T-helper 1 cell treated with Interleukin-12 subunit alpha and Interleukin-12 subunit beta and Interleukin-4 antibody, amounts not matched to agents 30 μg/mL and 1 μg/mL, for 36 hours (primary cell): Measurements from ENCODE around the gene SAV1.
"Not testable (repeated sequence)": the region's sequence is repeated elsewhere in the genome, so short reads cannot be mapped to it uniquely, and the experiment has no call there.

Experiments
- H3K27ac Mint-ChIP-seq: one replicate; pipeline ENCODE4 v1.8.0; 2021; ENCODE audit warnings: mild to moderate bottlenecking, mixed read lengths
- H3K27me3 Mint-ChIP-seq: one replicate; pipeline ENCODE4 v1.8.0; 2021; ENCODE audit warnings: low read depth, mixed read lengths
- H3K36me3 Mint-ChIP-seq: one replicate; pipeline ENCODE4 v1.8.0; 2021; ENCODE audit warnings: low read depth, mixed read lengths
- H3K4me1 Mint-ChIP-seq: one replicate; pipeline ENCODE4 v1.8.0; 2021; ENCODE audit warnings: low read depth, mixed read lengths
- H3K4me3 Mint-ChIP-seq: one replicate; pipeline ENCODE4 v1.8.0; 2021; ENCODE audit warnings: mild to moderate bottlenecking, moderate library complexity, mixed read lengths
- H3K9me3 Mint-ChIP-seq: one replicate; pipeline ENCODE4 v1.8.0; 2021; ENCODE audit warnings: mixed read lengths

SAV1 gene

GRCh38 chr14:50670866-50671256 lies 2.8 kb upstream of the SAV1 start:
- Mint-ChIP-seq H3K9me3 (no peaks in the 10 kb centered on the region), H3K4me1 (peaks cover 13% of the 10 kb centered on the region), H3K27ac (no peak overlapping the region), H3K4me3 (no peak overlapping the region), H3K36me3 (no peaks in the 10 kb centered on the region), H3K27me3 (peaks cover 3% of the 10 kb centered on the region)

GRCh38 chr14:50670196-50670865 lies 2.2 kb upstream of the SAV1 start:
- peaks cover 13% of the 10 kb centered on the region for H3K4me1 Mint-ChIP-seq
- peaks cover 3% of the 10 kb centered on the region for H3K27me3 Mint-ChIP-seq
- H3K36me3 Mint-ChIP-seq, result no peaks in the 10 kb centered on the region
- H3K27ac Mint-ChIP-seq, result no peak overlapping the region
- H3K9me3 Mint-ChIP-seq, result no peaks in the 10 kb centered on the region
- no peak overlapping the region for H3K4me3 Mint-ChIP-seq

DNA sequence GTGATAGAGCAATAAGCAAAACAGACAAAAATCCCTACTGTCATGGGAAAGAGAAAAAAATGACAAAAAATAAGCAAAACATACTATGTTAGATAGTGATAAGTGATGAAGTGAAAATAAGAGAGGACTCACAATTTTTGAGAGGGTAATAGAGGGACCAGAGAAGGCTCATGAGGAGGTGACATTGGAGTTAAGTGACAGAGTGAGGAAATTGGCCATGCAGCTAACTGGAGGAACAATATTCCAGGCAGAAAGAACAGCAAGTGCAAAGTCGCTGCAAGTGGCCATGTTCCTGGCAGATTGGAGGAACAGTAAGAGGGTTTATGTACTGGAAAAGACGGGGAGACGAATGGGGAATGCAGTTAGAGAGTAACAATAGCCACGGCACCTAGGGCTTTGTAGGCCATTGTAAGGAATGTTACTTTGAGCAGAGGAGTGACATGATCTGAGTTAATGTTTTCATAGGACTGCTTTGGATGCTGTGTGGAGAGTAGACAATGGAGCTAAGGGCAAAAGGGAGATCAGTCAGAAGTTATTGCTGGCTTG lies 1.4 kb upstream of the SAV1 start:
- Mint-ChIP-seq H3K36me3 (peaks cover 2% of the 10 kb centered on the region), H3K27me3 (peaks cover 3% of the 10 kb centered on the region), H3K27ac (no peak overlapping the region), H3K4me3 (no peak overlapping the region), H3K9me3 (no peaks in the 10 kb centered on the region), H3K4me1 (peaks cover 13% of the 10 kb centered on the region)

- H3K9me3 Mint-ChIP-seq, result no peaks in the 10 kb centered on the region
- peaks cover 3% of the 10 kb centered on the region for H3K36me3 Mint-ChIP-seq
- H3K27ac Mint-ChIP-seq, result no peak overlapping the region
- no peak overlapping the region for H3K4me3 Mint-ChIP-seq
- peaks cover 3% of the 10 kb centered on the region for H3K27me3 Mint-ChIP-seq
- peaks cover 13% of the 10 kb centered on the region for H3K4me1 Mint-ChIP-seq
Measured at GRCh38 chr14:50668826-50669143, 679 bp upstream of the SAV1 start.

GRCh38 chr14:50667684-50667995 lies 466 bp downstream of the SAV1 start:
- Mint-ChIP-seq H3K27ac (peak overlapping the region; percentile 17), H3K36me3 (peaks cover 3% of the 10 kb centered on the region), H3K4me1 (peaks cover 13% of the 10 kb centered on the region), H3K4me3 (no peak overlapping the region), H3K9me3 (no peaks in the 10 kb centered on the region), H3K27me3 (peaks cover 3% of the 10 kb centered on the region)

DNA sequence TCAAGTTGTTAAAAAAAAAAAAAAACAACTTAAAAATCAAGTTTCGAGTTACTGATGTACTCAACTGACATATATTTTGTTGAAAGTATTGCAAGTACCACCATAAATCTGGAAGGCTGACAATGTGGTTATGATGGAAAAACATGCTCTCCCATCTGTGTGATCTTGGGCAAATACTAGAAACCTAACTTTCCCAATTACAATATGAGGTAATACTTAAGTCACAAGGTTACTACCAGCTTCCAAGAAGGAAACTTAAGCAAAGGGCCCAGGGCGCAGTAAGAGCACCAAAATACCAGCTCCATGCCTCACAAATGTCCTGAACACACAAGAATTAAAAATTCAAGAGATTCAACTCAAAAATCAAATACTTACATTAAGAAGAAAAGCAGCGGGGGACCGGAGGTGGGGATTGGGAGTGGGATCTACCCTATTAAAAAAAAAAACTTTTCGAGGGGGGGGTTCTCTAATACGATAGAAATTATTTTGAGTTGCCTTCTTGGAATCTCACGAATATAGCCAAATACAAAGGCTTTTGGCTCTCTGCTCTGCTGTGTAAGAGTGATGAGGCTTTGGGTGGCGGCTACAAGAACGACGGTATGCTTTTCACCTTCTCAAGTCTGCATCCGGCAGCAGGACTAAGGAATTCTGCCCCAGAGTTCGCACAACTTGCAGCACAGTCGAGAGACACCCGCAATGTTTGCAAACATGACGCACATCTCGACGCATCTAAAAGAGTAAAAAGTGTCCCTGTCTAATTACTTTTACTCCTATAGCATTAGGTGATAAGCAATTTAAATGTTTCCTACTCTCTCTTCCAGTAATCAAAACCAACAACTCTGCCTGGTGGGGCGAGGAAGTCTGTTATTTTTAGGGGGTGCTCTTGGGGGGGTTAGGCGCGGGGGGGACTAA lies 1.1 kb downstream of the SAV1 start:
- H3K9me3 Mint-ChIP-seq, result no peaks in the 10 kb centered on the region
- H3K36me3 Mint-ChIP-seq, result peaks cover 3% of the 10 kb centered on the region
- H3K27me3 Mint-ChIP-seq, result peaks cover 3% of the 10 kb centered on the region
- peak overlapping the region; percentile 27 for H3K27ac Mint-ChIP-seq
- H3K4me3 Mint-ChIP-seq, result no peak overlapping the region
- peaks cover 13% of the 10 kb centered on the region for H3K4me1 Mint-ChIP-seq

DNA sequence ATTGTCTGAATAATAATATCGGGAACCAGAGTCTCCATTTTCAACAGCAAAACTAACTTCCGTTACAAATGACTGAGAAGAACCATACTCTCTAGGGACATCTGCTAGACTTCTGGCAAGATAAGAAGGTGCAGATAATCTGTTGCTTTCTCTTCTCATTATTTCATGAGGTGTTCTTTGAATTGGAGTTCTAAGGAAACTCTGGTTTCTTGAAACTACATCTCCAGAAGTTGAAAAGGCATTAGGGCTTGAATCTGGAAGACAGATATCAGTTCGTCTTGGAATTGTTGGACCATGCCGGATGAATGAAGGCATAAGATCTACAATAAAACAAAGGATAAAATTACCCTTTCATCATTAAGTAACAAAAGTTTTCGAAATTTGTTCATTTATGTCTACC lies 2.8 kb downstream of the SAV1 start:
- not testable (repeated sequence) for H3K27me3 Mint-ChIP-seq, H3K27ac Mint-ChIP-seq, H3K9me3 Mint-ChIP-seq, H3K4me3 Mint-ChIP-seq, H3K36me3 Mint-ChIP-seq
- peaks cover 13% of the 10 kb centered on the region for H3K4me1 Mint-ChIP-seq

DNA sequence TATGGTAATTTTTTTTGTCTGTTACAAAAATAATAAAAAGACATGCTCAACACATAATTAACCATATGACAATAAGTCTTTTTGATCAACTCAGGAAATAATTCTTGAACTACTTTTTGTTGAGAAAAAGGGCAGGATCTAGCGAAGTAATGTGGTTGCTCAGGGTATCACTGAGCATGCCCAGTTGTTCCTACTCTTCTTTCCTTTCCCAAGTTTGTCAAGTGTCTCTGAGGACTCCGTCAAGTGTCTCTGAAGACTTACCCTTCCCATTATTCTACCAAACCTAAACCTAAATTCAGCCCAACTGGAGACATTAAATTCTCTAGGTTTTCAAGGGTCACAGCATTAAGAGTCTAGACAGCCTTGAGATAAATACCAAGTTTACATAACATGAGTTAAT lies 3.5 kb downstream of the SAV1 start:
- H3K4me1 Mint-ChIP-seq, result peaks cover 13% of the 10 kb centered on the region
- not testable (repeated sequence) for H3K4me3 Mint-ChIP-seq, H3K9me3 Mint-ChIP-seq, H3K27ac Mint-ChIP-seq, H3K36me3 Mint-ChIP-seq, H3K27me3 Mint-ChIP-seq

DNA sequence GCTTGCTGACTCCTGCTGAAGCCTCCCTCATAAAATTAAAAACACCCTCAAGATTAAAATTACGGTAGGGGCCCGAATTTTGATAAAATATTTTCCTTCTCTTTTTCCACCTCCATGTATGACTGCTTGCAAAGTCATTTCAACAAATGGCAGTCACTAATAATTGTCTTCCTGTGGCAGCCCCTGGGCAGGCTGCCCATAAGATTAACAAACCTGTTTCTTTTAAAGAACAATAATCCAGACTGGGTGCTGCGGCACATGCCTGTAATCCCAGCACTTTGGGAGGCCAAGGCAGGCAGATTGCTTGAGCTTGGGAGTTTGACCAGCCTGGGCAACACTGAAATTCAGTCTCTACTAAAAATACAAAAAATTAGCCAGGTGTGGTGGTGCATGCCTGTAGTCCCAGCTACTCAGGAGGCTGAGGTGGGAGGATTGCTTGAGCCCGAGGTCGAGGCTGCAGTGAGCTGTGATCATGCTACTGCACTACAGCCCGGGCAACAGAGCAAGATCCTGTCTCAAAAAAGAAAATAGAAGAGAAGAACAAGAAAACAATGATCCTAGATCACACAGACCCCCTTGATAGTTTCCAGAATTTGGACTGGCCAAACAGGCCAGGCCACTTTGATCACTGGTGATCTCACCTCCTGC lies 8.7 kb downstream of the SAV1 start:
- no peak overlapping the region for H3K4me3 Mint-ChIP-seq
- no peak overlapping the region for H3K27ac Mint-ChIP-seq
- H3K36me3 Mint-ChIP-seq, result peaks cover 3% of the 10 kb centered on the region
- no peaks in the 10 kb centered on the region for H3K9me3 Mint-ChIP-seq
- no peaks in the 10 kb centered on the region for H3K27me3 Mint-ChIP-seq
- H3K4me1 Mint-ChIP-seq, result no peaks in the 10 kb centered on the region

- Mint-ChIP-seq H3K4me3 (no peak overlapping the region), H3K9me3 (no peaks in the 10 kb centered on the region), H3K4me1 (no peaks in the 10 kb centered on the region), H3K36me3 (peaks cover 3% of the 10 kb centered on the region), H3K27ac (no peak overlapping the region), H3K27me3 (no peaks in the 10 kb centered on the region)
Measured at GRCh38 chr14:50658203-50658602, 9.9 kb downstream of the SAV1 start.

DNA sequence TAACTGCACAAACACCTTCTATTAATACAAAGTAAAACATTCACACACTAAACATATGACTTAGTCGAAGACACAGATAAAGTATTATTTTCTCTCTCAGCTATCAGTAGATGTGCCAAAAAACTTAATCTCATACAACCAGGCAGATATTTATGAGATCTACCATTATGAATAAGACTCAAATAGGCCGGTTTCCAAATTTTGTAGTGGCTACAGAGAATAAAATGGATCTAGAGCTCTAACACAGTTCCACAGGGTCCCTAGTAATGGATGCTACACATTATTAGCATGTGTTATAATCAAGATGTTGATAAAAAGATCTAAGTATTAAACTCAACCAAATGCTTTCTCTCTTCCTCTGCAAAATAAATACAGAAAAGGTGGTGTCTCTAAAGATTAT lies 10.4 kb downstream of the SAV1 start:
- no peak overlapping the region for H3K27ac Mint-ChIP-seq
- no peaks in the 10 kb centered on the region for H3K27me3 Mint-ChIP-seq
- peaks cover 3% of the 10 kb centered on the region for H3K36me3 Mint-ChIP-seq
- H3K4me1 Mint-ChIP-seq, result no peaks in the 10 kb centered on the region
- no peaks in the 10 kb centered on the region for H3K9me3 Mint-ChIP-seq
- no peak overlapping the region for H3K4me3 Mint-ChIP-seq

DNA sequence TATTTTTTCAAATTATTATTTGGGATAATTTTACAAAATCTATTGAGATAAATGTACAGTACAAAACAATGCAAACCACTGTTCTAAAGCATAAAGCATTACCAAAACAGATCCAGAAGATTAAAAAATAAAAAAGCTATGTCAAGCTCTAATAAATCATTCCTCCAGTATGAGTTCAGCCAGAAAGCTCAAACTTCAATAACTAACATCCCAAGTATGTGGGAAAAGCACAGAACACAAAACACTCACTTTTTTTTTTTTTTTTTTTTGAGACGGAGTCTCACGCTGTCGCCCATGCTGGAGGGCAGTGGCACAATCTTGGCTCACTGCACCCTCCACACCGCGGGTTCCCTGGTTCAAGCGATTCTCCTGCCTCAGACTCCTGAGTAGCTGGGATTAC lies 11.3 kb downstream of the SAV1 start:
- Mint-ChIP-seq H3K9me3 (no peaks in the 10 kb centered on the region), H3K36me3 (peaks cover 3% of the 10 kb centered on the region), H3K4me1 (no peaks in the 10 kb centered on the region), H3K4me3 (no peak overlapping the region), H3K27me3 (no peaks in the 10 kb centered on the region), H3K27ac (no peak overlapping the region)

GRCh38 chr14:50649691-50650090 lies 18.4 kb downstream of the SAV1 start:
- no peaks in the 10 kb centered on the region for H3K9me3 Mint-ChIP-seq
- H3K27ac Mint-ChIP-seq, result no peak overlapping the region
- H3K4me3 Mint-ChIP-seq, result no peak overlapping the region
- H3K36me3 Mint-ChIP-seq, result no peaks in the 10 kb centered on the region
- no peaks in the 10 kb centered on the region for H3K4me1 Mint-ChIP-seq
- no peaks in the 10 kb centered on the region for H3K27me3 Mint-ChIP-seq

GRCh38 chr14:50647753-50648152 lies 20.4 kb downstream of the SAV1 start:
- Mint-ChIP-seq H3K9me3 (no peaks in the 10 kb centered on the region), H3K27ac (no peak overlapping the region), H3K27me3 (no peaks in the 10 kb centered on the region), H3K4me3 (no peak overlapping the region), H3K36me3 (no peaks in the 10 kb centered on the region), H3K4me1 (no peaks in the 10 kb centered on the region)

GRCh38 chr14:50647282-50647681 lies 20.8 kb downstream of the SAV1 start:
- no peaks in the 10 kb centered on the region for H3K4me1 Mint-ChIP-seq
- no peaks in the 10 kb centered on the region for H3K9me3 Mint-ChIP-seq
- H3K27me3 Mint-ChIP-seq, result no peaks in the 10 kb centered on the region
- H3K36me3 Mint-ChIP-seq, result no peaks in the 10 kb centered on the region
- H3K4me3 Mint-ChIP-seq, result no peak overlapping the region
- H3K27ac Mint-ChIP-seq, result no peak overlapping the region
